Epithelial cell of esophagus (primary cell): ENCODE results near the gene ADORA2A.

Experiments
- DNase-seq: peaks from one replicate; pipeline ENCODE4 v3.0.0; 2010; ENCODE audit warnings: low read depth
- H3K4me3 ChIP-seq: 2 replicates; pipeline ENCODE4 v1.5.1; 2011; ENCODE audit warnings: mild to moderate bottlenecking, low read length, control low read depth
- CTCF ChIP-seq: IDR thresholded peaks from 2 replicates; pipeline ENCODE4 v1.5.1; 2011; ENCODE audit warnings: low read depth, mild to moderate bottlenecking, low read length, control low read depth, inconsistent platforms; ENCODE audit not compliant: insufficient read depth; ENCODE audit errors: missing control alignments

The ADORA2A gene

GRCh38 chr22:24417901-24418641, 9.3 kb upstream of the ADORA2A start:
- H3K4me3 ChIP-seq, result no peak overlapping the region
- no peak for TF ChIP-seq CTCF
- DNase-seq, result peak; percentile 72

DNA sequence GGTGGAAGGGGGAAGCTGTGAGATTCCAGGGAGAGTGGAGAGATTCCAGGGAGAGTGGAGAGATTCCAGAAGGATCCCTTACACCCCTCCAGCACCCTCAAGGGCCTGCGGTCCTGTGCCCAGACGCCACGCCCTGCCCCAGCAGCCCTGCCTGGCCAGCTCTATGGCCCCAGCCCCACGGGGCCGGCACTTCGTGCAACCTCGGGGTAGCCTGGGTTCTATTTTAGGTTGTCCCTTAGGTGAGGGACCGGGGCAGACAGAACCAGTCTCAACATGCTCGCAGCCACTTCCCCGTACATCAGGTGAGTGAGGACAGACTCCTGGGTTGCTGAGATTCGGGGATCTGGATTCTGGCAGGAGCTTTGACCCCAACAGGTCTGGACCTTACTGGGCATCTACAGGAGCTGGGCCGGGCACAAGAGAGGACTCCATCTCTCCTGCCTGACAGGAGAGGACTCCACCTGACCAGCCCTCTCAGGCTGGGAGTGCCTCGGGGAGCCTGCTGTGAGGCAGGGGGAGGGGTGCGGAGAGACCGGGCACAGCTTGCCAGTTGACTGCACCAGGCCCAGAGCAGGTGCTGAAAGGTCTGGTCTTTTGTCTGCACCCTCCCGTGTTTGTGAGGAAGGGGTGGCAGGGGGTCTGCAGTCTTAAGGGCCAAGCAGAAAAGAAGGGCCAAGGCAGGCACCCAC, 8.5 kb upstream of the ADORA2A start:
- TF ChIP-seq CTCF, result no peak
- DNase-seq, result no peak
- H3K4me3 ChIP-seq, result no peak overlapping the region

- no peak for TF ChIP-seq CTCF
These were observed 7.9 kb upstream of the ADORA2A start for GRCh38 chr22:24419475-24419850.

DNA sequence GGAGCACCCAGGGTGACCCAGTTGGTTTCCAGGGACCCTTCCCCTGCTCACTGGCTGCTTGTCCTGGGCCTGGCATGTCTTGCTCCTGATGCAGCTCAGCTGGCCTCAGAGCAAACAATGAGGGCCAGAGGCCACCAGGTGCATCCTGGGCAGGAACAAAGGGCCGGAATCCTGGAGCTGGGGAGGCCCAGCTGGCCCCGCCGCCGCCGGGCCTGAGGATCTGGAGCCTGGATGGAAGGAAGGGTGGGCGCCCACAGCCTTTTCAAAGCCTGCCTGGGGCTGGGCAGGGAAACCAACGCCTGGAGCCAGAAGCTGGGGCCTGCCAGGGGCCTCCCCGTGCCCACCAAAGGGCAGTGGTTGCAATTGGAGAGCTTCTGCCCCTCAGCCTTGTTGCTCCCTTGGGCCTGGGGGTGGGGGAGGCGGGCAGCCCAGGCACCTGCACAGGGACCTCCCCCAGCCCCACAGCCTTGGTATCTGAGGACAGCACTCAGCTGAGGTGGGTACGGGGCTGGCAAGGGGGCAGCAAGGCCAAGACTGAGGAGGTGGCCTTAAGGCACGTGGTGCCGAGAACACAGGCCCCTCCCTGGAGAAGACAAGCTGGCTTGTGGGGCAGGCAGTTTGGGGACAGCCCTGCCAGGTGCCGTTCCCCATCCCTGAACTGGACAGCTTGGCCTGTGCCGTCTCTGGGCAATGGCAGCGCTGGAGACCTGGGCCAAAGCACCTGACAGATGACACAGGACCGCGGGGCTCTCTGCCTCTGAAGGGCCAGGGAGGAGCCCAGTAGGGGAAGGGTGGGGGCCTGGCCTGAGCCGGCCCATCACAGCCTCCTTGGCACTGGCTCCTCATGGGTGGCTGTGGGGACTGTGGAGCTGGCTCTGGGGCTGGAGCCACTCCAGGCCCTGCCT, 7.1 kb upstream of the ADORA2A start:
- H3K4me3 ChIP-seq, result no peak overlapping the region
- no peak for TF ChIP-seq CTCF
- no peak for DNase-seq

More at GRCh38 chr22:24419475-24419850, 7.9 kb upstream of the ADORA2A start:
- DNase-seq, result no peak
- H3K4me3 ChIP-seq, result no peak overlapping the region

GRCh38 chr22:24420977-24421343, 6.4 kb upstream of the ADORA2A start:
- no peak for DNase-seq
- TF ChIP-seq CTCF, result no peak
- no peak overlapping the region for H3K4me3 ChIP-seq

- H3K4me3 ChIP-seq, result no peak overlapping the region
- TF ChIP-seq CTCF, result peak; percentile 14
- no peak for DNase-seq
These were observed 5.9 kb upstream of the ADORA2A start for GRCh38 chr22:24421428-24421931.
